Hematopoietic multipotent progenitor cell treated with erythropoietin and hydrocortisone succinate and interleukin-3 and kit ligand, for 4 days (in vitro differentiated cells): ENCODE data around the gene RIMS4.

ENCODE experiments used
- DNase-seq: peaks from one replicate; pipeline ENCODE4 v3.0.0-alpha.2; 2015

The RIMS4 gene

DNA sequence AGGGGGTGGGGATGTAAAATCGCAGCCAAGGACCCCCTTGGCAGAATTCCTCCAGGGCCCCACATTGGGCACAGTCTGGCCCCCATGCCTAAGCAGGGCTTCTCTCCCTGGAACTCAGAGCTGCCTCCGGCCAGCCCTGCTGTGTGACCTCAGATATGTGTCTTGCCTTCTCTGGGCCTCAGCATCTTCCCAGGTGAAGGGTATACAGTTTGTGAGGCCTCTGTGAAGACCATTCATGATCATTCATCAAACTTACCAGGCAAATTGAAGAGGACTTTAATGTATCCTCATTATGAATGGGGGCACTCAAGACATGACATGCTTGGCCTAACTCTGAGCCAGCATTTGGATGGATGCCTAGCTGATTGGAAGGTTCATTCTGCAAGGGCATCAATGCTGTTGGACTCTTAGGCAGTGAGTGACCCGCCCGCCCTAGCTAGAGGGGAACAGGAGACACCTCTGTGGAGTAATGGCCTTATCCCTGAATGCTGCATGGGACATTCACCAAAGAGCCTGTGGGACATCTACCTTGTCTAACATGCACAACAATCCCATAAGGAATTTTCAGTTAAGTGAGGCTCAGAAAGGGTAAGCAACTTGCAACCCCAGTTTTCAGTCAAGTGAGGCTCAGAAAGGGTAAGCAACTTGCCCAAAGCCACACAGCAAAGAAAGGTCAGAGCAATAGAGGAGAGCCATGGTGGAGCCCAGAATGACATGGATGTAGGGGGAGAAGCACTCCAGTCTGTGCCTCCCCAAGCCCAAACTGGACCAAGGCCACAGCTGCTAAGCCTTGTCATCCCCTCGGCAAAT is 94.6 kb downstream of the RIMS4 start:
- no peak for DNase-seq

DNA sequence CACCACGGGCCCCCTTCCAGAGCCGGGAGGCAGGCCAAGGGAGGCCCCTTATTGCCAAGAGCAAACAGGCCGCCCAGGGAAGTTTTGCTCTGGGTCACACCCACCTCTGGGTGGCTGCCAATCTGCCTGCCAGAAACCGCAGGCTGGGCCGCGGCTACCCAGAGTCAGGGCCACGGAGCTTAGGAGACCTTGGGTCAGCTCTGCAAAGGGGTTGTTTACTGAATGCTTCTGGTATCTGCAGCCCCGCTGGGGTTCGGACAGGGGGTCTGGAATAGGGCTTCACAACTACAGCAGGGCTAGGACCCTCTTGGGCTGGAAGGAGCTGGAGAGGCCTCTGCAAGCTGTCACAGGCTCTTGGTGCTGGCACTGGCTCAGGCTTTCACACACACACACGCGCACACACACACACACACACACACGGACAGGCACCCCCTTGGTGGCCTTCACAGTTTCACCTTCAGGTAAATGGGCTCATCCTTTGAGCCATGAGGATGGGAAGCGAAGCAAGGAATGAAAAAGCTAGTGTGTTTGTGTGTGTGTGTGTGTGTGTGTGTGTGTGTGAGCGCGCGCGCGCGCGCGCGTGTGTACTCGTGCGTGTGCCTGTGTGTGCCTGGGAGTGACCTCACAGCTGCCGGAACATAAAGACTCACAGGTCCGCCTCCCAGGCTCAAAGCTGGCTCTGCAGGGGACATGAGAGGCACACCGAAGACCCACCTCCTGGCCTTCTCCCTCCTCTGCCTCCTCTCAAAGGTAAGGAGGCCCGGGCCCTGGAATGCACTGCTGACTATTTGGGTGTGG is 95.4 kb downstream of the RIMS4 start, which contains the start of gene CCN5:
CCN5 (plus strand) TSS at position 669 of the 798 bp plus-strand sequence; CDS start at position 691, 22 bp downstream.
- DNase-seq, result peak; percentile 95

DNA sequence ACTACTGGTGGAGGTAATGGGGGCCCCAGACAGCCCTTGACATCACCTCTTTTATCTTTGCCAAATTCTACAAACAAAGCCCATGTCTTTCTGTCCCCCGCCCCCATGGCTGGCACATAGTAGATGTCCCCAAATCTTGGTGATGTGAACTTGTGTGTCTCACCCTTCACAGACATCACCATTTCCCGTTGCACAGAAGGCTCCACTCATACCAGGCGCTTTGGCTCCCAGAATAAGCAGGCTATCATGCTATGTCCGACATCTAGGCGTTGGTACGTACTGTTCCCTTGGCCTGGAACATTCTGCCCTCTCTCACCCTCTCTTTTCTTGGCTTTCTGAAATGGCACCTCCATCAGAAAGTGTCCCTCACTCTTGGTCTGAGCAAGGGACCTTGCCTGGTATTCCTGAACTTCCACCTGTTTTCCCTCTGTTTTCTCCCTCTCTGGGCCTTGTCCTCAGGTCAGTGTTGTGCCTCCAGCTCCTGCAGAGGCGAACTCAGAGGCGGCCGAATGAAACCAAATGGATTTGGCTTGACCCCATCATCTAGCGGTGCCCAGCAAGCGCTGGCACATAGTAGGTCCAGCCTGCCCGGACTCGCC is 96.1 kb downstream of the RIMS4 start:
- DNase-seq, result no peak

DNA sequence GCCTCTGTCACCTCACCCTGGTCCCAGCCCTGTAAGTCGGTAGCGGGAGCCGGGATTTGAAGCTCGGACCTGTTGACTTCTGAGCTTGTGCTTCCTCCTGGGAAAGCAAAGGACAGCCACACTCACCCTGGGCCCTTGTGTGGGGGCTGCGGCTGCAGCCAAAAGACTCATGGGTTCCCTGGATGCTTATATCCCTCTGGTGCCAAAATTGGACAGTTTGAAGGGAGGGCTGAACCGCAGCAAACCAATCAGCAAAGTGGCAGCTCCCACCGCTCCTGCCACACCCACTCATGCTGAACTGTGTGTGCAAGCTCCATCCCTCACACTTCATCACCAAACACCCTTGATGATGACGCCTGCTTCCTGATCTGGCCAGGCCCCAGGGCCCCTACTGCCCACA is 99.1 kb downstream of the RIMS4 start:
- no peak for DNase-seq

DNA sequence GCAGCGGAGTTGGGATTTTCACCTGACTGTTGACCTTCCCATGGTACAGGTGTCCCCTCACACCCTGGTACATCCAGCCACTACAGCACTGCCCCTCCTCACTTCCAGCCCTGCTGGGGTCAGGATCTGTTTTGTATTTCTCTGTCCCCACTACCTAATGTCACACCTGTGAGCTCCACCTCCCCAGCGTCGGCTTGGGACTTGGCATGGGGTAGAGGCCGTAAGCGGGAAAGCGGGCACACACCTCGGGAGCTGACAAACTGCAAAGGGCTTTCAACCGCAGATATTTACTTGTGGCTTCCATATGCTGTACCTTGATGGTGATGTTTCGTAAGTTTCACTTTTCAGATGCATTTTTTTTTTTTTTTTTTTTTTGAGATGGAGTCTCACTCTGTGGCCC is 100.5 kb downstream of the RIMS4 start:
- no peak for DNase-seq

DNA sequence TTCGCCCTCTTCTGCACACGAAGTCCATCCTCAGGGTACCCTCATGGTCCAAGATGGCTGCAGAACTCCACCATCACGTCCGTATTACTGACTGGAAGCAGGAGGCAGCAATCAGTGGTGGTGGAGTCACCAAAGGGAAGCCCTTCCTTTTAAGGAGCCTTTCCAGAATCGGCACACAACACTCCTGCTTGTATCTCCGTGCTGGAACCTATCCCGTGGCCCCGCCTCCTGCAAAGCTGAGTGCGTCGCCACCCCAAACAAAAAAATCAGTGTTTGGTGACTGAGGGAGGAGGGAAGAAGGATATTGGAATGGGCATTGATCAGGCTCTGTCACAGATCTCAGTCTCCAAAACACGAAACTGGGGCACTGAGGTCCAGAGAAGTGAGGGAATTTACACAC is 101.0 kb downstream of the RIMS4 start:
- no peak for DNase-seq

DNA sequence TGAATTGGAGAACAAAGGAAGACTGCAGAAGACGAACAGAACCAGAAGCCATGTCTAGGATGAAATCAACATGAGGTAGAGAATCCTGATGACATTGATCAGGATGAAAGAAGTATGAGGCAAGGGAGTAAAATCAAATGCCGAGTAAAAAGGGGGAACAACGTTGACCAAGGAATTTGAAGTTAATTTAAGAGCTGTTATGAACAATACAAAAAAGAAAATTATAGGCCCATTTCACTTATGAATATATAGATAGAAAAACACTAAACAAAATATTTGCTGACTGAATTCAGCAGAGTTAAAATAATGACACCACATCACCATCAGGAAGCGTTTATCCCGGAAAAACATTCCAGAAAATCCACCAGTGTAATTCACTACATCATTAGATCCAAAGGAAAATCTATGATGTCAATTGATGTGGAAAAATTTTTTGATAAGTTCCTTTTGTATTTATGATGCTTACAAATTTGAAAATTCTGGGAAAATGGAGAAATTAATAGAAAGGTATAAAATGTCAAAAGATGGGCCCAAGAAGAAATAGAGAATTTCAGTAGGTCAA is 103.2 kb downstream of the RIMS4 start:
- DNase-seq, result no peak

DNA sequence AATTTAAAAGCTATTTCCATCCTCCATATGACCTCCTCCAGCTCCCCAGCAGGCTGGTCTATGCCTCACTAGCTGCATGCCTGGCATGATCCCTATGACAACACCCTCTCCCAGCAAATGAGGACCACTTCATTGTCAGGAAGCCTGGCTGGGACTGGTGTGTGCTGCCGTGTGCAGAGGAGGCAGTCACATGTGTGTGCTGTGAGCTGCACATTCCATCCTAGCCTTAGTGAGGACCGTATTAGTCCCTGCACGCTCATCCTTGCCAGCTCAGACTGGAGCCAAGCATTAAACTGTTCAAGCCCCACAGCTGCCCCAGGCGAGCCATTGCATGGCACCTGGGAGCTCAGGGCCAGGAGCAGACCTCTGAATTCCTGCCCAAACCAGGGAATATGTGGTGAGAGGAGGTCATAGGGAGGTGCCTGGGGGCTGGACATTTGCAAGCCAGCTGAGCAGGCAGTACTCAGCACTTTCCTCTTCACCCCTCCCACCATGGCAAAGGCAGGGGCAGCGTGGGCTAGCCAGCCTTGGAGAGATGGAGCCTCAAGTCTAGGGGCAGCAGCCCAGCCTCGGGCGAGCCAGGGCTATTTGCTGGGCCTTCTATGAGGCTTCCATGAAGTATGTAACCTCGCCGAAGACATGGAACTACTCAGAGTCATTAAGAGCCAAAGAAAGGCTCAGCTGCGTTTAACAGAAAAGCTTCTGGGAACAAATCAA is 103.9 kb downstream of the RIMS4 start:
- no peak for DNase-seq

DNA sequence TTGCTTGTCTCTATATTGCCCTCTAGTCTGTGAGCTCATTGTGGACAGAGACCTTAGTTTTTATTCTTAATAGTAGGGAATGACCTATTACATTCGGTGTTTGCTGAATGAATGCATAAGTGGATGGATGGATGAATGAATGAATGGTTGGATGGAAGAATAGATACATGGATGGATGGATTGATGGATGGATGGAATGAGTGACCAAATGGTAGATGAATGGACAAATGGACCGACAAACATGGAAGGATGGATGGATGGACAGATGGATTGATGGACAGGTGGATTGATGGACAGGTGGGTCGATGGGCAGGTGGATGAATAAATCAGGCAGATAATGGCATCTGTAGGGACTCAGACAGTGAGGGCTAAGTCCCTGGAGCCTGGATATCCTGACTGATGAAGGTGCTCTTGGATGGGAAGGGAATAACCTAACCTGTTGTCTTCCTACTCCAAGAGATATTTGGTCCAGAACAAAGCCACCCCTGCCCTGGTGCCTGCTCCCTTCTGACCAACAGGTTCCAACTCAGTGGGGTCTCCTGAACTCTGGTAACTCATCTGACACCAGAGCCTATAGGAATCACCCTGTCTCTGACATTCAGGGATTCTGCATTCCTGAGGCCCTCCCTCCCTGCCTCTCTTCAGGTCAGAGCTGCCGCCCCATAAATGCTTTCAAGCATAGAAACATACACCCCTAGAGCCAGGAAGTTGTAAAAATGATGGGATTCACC is 104.8 kb downstream of the RIMS4 start:
- DNase-seq, result no peak

DNA sequence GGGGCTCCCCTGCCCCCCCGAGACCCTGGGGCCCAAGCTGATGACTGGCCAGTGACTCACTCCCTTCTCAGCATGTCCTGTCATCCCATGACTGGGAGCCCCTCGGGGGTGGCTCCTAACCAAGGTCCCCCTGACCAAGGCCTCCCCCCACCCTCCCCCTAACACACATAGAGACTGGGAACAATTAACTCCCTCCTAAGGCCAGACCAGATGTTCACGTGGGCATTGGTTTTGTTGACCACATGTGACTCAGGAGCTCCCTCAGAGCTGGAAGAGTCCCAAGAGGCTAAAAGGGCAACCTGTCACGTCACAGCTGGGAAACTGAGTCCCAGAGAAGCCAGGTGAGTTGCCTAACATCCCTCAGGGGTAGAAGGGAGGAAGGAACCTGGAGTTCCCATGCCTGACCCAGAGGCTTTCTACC is 105.8 kb downstream of the RIMS4 start:
- DNase-seq, result no peak

DNA sequence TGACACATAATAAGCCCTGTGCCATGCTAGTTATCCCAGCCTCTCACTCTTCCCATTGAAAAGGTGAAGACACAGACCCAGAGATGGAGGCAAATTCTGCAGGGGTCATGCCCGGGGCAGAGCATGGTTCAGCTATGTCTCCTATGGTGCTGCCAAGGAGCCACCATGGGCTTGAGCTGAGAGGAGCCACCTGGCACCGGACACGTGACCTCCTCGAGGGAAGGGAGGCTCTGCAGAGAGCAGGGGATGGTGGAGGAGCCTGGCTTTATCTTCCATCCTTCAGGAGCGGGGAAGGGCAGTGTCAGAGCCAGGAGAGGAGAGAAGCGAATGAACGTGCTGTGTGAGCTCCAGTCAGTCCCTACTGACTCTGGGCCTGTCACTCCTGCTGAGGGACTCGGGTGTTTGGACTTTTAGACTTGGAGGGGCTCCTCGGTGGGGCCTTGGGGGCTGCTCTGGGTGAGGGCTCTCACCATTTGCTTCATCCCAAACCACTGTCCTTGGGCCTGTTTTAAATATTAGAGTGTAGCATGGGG is 106.3 kb downstream of the RIMS4 start:
- no peak for DNase-seq

DNA sequence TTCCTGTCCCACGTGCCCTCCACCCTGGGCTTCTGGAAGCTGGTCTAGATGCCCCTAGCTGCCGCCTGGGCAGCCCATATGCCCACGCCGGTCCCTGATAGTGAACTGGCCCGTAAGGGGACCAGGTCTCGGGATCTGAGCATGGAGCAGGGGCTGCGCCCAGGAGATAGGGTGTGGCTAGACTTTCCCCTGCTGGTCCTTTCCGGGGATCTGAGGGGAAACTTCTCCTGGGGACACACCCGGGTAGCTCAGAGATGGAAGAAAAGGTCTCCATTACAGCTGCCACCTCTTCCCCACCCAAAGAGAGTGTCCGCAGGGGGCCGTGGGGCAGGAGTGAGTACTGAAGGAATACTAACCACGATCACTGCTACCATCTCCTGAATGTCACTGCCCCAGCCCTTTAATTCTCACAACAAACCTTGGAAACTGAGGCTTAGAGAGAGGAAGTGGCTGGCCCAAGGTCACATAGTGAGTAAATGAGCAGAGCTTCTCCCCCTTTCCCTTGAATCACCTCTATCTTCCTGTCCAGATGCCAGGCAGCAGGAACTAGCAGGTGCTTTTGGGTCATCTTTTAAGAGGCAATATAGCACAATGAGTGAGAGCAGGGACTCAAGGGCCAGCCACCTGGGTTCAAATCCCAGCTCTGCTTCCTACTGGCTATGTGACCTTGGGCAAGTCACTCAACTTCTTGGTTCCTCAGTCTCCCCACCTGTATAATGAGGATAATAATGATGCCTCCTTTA is 107.0 kb downstream of the RIMS4 start:
- DNase-seq, result no peak

DNA sequence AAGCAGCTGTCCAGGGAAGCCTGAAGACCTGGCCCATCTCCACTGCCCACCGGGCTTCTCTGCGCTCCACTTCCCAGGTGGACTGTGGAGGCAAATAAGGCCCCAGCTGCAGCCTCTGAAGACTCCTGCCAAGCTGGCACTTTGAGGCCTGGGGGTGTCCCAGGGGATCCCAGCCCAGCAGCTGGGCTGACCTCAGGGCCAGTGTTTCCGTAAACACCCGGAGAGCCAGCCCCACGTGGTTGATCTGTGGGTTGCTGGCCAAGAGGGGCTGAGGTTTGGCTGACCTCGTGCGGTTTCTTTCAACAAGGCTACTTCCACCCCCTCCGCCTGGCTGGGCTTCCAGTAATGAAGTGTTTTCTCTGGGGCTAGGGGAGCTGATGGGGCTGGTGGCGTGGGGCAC is 107.6 kb downstream of the RIMS4 start:
- DNase-seq, result peak; percentile 59

DNA sequence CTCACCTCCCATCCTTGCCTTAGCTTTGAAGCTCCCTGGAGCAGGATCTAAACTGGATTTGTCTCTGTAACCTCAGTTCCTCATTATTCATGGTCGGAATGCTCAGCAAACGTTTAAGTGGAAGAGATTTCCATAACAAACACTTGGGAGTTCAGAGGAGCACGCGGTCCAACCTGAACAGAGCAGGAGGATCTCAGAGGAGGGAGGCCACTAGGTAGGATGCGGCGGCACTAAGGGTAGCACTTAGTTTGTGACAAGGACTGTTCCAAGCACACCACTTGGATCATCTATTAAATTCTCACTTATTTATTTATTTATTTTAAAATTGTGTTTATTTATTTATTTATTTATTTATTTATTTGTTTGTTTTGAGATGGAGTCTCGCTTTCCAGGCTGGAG is 108.5 kb downstream of the RIMS4 start:
- no peak for DNase-seq
